Right lung (tissue), 5 donors: Measurements from ENCODE around the gene SLF2. TPM values are rescaled to one million over a fixed set of nuclear protein-coding genes. Genes with fewer than 3 reads are reported as not detected.
A peak's percentile ranks its signal among the peaks of the same experiment; 100 is the strongest.
"Not testable (repeated sequence)": the region's sequence is repeated elsewhere in the genome, so short reads cannot be mapped to it uniquely, and the experiment has no call there.

Source experiments
- DNase-seq, 2 donors: peaks; one replicate each; pipeline ENCODE4 v3.0.0-alpha.2; 2013
- polyA plus RNA-seq, 5 donors: library from polyadenylated mRNA; unstranded; fragments of 120-200 nt; gene quantifications; one replicate each; pipeline versions ENCODE4 v1.2.1 to v1.2.3, GENCODE V29; 2013; ENCODE audit warnings: inconsistent platforms in 1 of 5, low replicate concordance in 1 of 5; ENCODE audit not compliant: insufficient read length in 5 of 5, insufficient read depth in 1 of 5

Gene SLF2
- polyA plus RNA-seq, 5 donors, result 47.4 to 70.5 (median 57.0) TPM

GRCh38 chr10:100877461-100877850, 35.3 kb upstream of the SLF2 start:
- no peak for DNase-seq

GRCh38 chr10:100878291-100878910, 34.4 kb upstream of the SLF2 start:
- DNase-seq, result peak; percentile 56 to 67

- DNase-seq, result no peak
These were observed 32.9 kb upstream of the SLF2 start for GRCh38 chr10:100879741-100880360.

GRCh38 chr10:100881556-100882213, 31.1 kb upstream of the SLF2 start:
- no peak for DNase-seq

- no peak for DNase-seq
These were observed 30.5 kb upstream of the SLF2 start for GRCh38 chr10:100882252-100882651.

- DNase-seq, result peak; percentile 62 to 75
These were observed 30.0 kb upstream of the SLF2 start for GRCh38 chr10:100882671-100883311.

- DNase-seq, result no peak
These were observed 29.4 kb upstream of the SLF2 start for GRCh38 chr10:100883312-100883821.

- not testable (repeated sequence) for DNase-seq
These were observed 27.2 kb upstream of the SLF2 start for GRCh38 chr10:100885611-100886010.

GRCh38 chr10:100886091-100886490, 26.7 kb upstream of the SLF2 start:
- DNase-seq, result no peak

- DNase-seq, result no peak
These were observed 26.2 kb upstream of the SLF2 start for GRCh38 chr10:100886521-100886920.

GRCh38 chr10:100886963-100887362, 25.8 kb upstream of the SLF2 start:
- peak; percentile 78 to 82 for DNase-seq

GRCh38 chr10:100887761-100888296, 24.9 kb upstream of the SLF2 start:
- DNase-seq, result no peak

- DNase-seq, result no peak
These were observed 23.8 kb upstream of the SLF2 start for GRCh38 chr10:100888957-100889356.

- DNase-seq, result no peak
These were observed 23.2 kb upstream of the SLF2 start for GRCh38 chr10:100889546-100889945.

GRCh38 chr10:100890141-100890672, 22.6 kb upstream of the SLF2 start:
- no peak for DNase-seq

GRCh38 chr10:100890673-100891317, 22.0 kb upstream of the SLF2 start:
- no peak for DNase-seq

GRCh38 chr10:100894033-100894432, 18.7 kb upstream of the SLF2 start:
- no peak for DNase-seq

GRCh38 chr10:100894589-100895294, 18.0 kb upstream of the SLF2 start:
- DNase-seq, result no peak

GRCh38 chr10:100895346-100895745, 17.4 kb upstream of the SLF2 start:
- no peak for DNase-seq

- DNase-seq, result no peak
These were observed 16.9 kb upstream of the SLF2 start for GRCh38 chr10:100895896-100896295.
